A673 (cell line): ENCODE results near the gene ANLN.

Experiments
- EZH2 ChIP-seq: fragments of 200-600 bp; sonication (generic); IDR thresholded peaks from 2 replicates; pipeline ENCODE4 v1.6.1; 2017; ENCODE audit warnings: borderline replicate concordance, low read depth, mild to moderate bottlenecking, mixed read lengths, antibody characterized with exemption, low read length; ENCODE audit not compliant: poor library complexity, severe bottlenecking
- TF ChIP-seq, protein P1 (sequence below): fragments of 300-800, 200-600 bp; sonication (generic); conservative IDR thresholded peaks from 2 replicates; pipeline ENCODE4 v1.5.1; 2017; ENCODE audit warnings: low read depth, mild to moderate bottlenecking, antibody characterized with exemption, low read length, moderate library complexity, mixed read lengths

DNA sequence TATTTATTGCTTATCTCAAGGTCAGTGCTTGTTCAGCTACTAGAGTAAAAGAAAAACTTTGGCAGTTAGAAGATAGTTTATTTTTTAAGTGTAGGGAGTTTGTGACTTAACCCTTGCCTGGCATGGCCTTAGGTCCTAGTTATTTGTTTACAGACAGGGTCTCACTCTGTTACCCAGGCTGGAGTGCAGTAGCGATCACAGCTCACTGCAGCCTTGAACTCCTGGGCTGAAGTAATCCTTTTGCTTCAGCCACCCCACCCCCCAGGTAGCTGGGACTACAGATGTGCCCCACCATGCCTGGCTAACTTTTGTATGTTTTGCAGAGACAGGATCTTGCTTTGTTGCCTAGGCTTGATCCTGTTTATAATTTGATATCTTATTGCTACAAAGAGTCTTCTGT lies 4.2 kb downstream of the ANLN start:
- TF ChIP-seq, protein P1, sequence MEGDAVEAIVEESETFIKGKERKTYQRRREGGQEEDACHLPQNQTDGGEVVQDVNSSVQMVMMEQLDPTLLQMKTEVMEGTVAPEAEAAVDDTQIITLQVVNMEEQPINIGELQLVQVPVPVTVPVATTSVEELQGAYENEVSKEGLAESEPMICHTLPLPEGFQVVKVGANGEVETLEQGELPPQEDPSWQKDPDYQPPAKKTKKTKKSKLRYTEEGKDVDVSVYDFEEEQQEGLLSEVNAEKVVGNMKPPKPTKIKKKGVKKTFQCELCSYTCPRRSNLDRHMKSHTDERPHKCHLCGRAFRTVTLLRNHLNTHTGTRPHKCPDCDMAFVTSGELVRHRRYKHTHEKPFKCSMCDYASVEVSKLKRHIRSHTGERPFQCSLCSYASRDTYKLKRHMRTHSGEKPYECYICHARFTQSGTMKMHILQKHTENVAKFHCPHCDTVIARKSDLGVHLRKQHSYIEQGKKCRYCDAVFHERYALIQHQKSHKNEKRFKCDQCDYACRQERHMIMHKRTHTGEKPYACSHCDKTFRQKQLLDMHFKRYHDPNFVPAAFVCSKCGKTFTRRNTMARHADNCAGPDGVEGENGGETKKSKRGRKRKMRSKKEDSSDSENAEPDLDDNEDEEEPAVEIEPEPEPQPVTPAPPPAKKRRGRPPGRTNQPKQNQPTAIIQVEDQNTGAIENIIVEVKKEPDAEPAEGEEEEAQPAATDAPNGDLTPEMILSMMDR: no peak
- no peak for TF ChIP-seq EZH2
